ENCODE results near the gene ARMC8.

ARMC8 gene

GRCh38 chr3:138254216-138254615, 67.1 kb downstream of the ARMC8 start:
- H3K4me3 ChIP-seq (ENCODE audit: control insufficient read depth, low read depth, low read length), result no peak overlapping the region
- DNase-seq (ENCODE audit: low read depth), result no peak
- no peak for TF ChIP-seq CTCF (conservative IDR thresholded peaks at IDR 0.05; ENCODE audit: control insufficient read depth, insufficient read depth, low read depth, low read length)

GRCh38 chr3:138256022-138256421, 68.9 kb downstream of the ARMC8 start:
- no peak for DNase-seq (ENCODE audit: low read depth)
- no peak for TF ChIP-seq CTCF (conservative IDR thresholded peaks at IDR 0.05; ENCODE audit: control insufficient read depth, insufficient read depth, low read depth, low read length)
- H3K4me3 ChIP-seq (ENCODE audit: control insufficient read depth, low read depth, low read length), result no peak overlapping the region

- no peak for DNase-seq (ENCODE audit: low read depth)
- no peak for TF ChIP-seq CTCF (conservative IDR thresholded peaks at IDR 0.05; ENCODE audit: control insufficient read depth, insufficient read depth, low read depth, low read length)
Measured at GRCh38 chr3:138257986-138258385, 70.9 kb downstream of the ARMC8 start.

GRCh38 chr3:138259126-138259525, 72.0 kb downstream of the ARMC8 start:
- no peak for TF ChIP-seq CTCF (conservative IDR thresholded peaks at IDR 0.05; ENCODE audit: control insufficient read depth, insufficient read depth, low read depth, low read length)
- no peak overlapping the region for H3K4me3 ChIP-seq (ENCODE audit: control insufficient read depth, low read depth, low read length)
- no peak for DNase-seq (ENCODE audit: low read depth)

More at GRCh38 chr3:138257986-138258385, 70.9 kb downstream of the ARMC8 start:
- no peak overlapping the region for H3K4me3 ChIP-seq (ENCODE audit: control insufficient read depth, low read depth, low read length)

GRCh38 chr3:138260611-138261010, 73.5 kb downstream of the ARMC8 start:
- TF ChIP-seq CTCF (conservative IDR thresholded peaks at IDR 0.05; ENCODE audit: control insufficient read depth, insufficient read depth, low read depth, low read length), result no peak
- no peak overlapping the region for H3K4me3 ChIP-seq (ENCODE audit: control insufficient read depth, low read depth, low read length)
- no peak for DNase-seq (ENCODE audit: low read depth)

GRCh38 chr3:138263104-138263503, 76.0 kb downstream of the ARMC8 start:
- no peak overlapping the region for H3K4me3 ChIP-seq (ENCODE audit: control insufficient read depth, low read depth, low read length)
- DNase-seq (ENCODE audit: low read depth), result no peak
- no peak for TF ChIP-seq CTCF (conservative IDR thresholded peaks at IDR 0.05; ENCODE audit: control insufficient read depth, insufficient read depth, low read depth, low read length)

GRCh38 chr3:138265745-138266144, 78.6 kb downstream of the ARMC8 start:
- TF ChIP-seq CTCF (conservative IDR thresholded peaks at IDR 0.05; ENCODE audit: control insufficient read depth, insufficient read depth, low read depth, low read length), result no peak
- DNase-seq (ENCODE audit: low read depth), result no peak
- no peak overlapping the region for H3K4me3 ChIP-seq (ENCODE audit: control insufficient read depth, low read depth, low read length)
